Gastroesophageal sphincter (tissue), 3 donors: Measurements from ENCODE around the gene GABBR2.

Experiments used
- CTCF ChIP-seq, 4 experiments: fragments of 200-600 bp in 2 of 4; fragments of 450-650 bp in 2 of 4; sonication (generic) in 1 of 4; IDR thresholded peaks; one replicate each; pipeline ENCODE4 v1.5.1; 2017 to 2019; ENCODE audit warnings: antibody characterized with exemption in 4 of 4, mild to moderate bottlenecking in 2 of 4, moderate library complexity in 2 of 4
- EP300 ChIP-seq: sonication (generic); formaldehyde crosslinking; IDR thresholded peaks from one replicate; pipeline ENCODE4 v1.6.1; 2017; ENCODE audit warnings: antibody characterized with exemption, mild to moderate bottlenecking
- POLR2A ChIP-seq, 2 donors: fragments of 450-650 bp; IDR thresholded peaks; one replicate each; pipeline ENCODE4 v1.6.1; 2017; ENCODE audit warnings: antibody characterized with exemption in 2 of 2, mild to moderate bottlenecking in 2 of 2, moderate library complexity in 1 of 2
- POLR2AphosphoS5 ChIP-seq: sonication (generic); formaldehyde crosslinking; IDR thresholded peaks from one replicate; pipeline ENCODE4 v1.6.1; 2017; ENCODE audit warnings: antibody characterized with exemption

- TF ChIP-seq CTCF (IDR thresholded peaks at IDR 0.05) (no peak), POLR2A (IDR thresholded peaks at IDR 0.05) (no peak), EP300 (no peak), POLR2AphosphoS5 (no peak)
Measured at GRCh38 chr9:98462310-98462709, 246.4 kb downstream of the GABBR2 start.
